ENCODE data around the gene PIK3C2G.

DNA sequence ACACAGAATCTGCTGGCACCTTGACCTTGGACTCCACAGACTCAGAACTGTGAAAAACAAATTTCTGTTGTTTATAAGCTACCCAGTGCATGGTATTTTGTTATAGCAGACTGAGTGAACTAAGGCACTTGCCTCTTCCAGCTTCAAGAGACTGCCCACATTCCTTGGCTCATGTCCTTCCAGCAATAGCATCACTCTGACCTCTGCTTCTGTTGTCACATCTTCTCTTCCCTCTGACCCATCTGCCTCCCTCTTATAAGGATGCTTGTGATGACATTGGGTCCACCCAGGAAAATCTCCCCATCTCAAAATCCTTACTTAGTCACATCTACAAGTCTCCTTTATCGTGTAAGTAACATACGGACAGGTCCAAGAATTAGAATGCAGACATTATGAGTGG lies 200.4 kb downstream of the PIK3C2G start:
- TF ChIP-seq, protein P1, sequence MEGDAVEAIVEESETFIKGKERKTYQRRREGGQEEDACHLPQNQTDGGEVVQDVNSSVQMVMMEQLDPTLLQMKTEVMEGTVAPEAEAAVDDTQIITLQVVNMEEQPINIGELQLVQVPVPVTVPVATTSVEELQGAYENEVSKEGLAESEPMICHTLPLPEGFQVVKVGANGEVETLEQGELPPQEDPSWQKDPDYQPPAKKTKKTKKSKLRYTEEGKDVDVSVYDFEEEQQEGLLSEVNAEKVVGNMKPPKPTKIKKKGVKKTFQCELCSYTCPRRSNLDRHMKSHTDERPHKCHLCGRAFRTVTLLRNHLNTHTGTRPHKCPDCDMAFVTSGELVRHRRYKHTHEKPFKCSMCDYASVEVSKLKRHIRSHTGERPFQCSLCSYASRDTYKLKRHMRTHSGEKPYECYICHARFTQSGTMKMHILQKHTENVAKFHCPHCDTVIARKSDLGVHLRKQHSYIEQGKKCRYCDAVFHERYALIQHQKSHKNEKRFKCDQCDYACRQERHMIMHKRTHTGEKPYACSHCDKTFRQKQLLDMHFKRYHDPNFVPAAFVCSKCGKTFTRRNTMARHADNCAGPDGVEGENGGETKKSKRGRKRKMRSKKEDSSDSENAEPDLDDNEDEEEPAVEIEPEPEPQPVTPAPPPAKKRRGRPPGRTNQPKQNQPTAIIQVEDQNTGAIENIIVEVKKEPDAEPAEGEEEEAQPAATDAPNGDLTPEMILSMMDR (optimal IDR thresholded peaks at IDR 0.05 in 1 of 3, IDR thresholded peaks at IDR 0.05 in 1 of 3, conservative IDR thresholded peaks at IDR 0.05 in 1 of 3; ENCODE audit: extremely low read depth in 1 of 3, insufficient read depth in 2 of 3, low read length in 3 of 3) = no peak
- no peak for TF ChIP-seq EZH2 (IDR thresholded peaks at IDR 0.05; ENCODE audit: low read length)

Data from keratinocyte (primary cell).